Gastrocnemius medialis (tissue), 4 donors: Measurements from ENCODE around the gene C5orf58.

Source experiments
- POLR2A ChIP-seq, 2 donors: fragments of 450-650 bp; IDR thresholded peaks; one replicate each; pipeline ENCODE4 v1.6.1; 2017; ENCODE audit warnings: antibody characterized with exemption in 2 of 2, mild to moderate bottlenecking in 2 of 2, moderate library complexity in 2 of 2
- TF ChIP-seq, protein P1 (sequence below), 5 experiments: fragments of 450-650 bp in 3 of 5; fragments of 200-600 bp in 2 of 5; sonication (generic) in 2 of 5; IDR thresholded peaks in 4 of 5; conservative IDR thresholded peaks in 1 of 5; 1 replicate in 4 of 5; 2 replicates in 1 of 5; pipeline ENCODE4 v1.5.1; 2016 to 2019; ENCODE audit warnings: antibody characterized with exemption in 5 of 5, mild to moderate bottlenecking in 3 of 5, moderate library complexity in 3 of 5

DNA sequence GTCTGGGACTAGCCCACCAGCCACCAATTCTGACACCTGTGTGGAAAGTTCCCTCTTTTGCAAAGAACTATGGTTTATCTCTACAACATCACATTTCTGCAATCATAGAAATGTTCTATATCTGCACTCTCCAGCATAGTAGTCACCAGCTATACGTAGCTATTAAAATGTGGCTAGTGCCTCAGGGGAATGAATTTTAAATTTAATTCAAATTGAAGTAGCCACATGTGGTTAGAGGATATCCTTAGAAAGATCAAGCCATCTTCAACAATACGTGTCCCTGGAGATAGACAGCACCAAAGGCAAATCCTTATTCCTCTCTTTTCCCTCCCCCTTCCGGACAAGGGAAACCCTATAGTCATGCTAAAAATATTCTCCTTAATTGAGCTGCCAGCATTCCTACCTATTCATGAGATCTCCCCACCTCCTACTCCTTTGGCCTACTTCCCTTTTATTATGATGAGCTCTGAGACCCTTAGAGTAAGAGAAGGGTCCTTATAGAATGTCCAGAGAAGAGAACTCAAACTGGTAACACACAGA lies 53.7 kb downstream of the C5orf58 start:
- TF ChIP-seq POLR2A (IDR thresholded peaks at IDR 0.05): no peak
- TF ChIP-seq, protein P1, sequence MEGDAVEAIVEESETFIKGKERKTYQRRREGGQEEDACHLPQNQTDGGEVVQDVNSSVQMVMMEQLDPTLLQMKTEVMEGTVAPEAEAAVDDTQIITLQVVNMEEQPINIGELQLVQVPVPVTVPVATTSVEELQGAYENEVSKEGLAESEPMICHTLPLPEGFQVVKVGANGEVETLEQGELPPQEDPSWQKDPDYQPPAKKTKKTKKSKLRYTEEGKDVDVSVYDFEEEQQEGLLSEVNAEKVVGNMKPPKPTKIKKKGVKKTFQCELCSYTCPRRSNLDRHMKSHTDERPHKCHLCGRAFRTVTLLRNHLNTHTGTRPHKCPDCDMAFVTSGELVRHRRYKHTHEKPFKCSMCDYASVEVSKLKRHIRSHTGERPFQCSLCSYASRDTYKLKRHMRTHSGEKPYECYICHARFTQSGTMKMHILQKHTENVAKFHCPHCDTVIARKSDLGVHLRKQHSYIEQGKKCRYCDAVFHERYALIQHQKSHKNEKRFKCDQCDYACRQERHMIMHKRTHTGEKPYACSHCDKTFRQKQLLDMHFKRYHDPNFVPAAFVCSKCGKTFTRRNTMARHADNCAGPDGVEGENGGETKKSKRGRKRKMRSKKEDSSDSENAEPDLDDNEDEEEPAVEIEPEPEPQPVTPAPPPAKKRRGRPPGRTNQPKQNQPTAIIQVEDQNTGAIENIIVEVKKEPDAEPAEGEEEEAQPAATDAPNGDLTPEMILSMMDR (IDR thresholded peaks at IDR 0.05 in 4 of 5, conservative IDR thresholded peaks at IDR 0.05 in 1 of 5): no peak
